ENCODE results near the gene GPAM. TPM values are rescaled to one million over a fixed set of nuclear protein-coding genes. Genes with fewer than 3 reads are reported as not detected.

Gene GPAM
- polyA plus RNA-seq, 1 donor, result 18.1 TPM

DNA sequence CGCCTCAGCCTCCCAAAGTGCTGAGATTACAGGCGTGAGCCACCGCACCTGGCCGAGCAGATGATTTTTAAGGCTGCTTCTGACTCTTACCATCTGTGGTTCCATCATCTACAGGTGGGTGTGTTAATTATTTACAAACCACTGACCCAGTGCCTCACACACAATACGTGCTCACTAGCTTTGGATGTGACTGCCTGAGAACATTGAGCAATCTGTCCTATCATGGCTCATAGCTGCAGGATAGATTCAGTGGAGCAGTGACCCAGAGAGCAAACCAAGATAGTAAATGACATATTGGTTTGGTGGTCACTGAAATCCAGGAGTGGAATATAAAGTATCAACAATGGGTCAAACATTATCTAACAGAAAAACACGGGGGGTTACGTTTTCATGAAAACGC is 24.1 kb downstream of the GPAM start:
- Histone ChIP-seq H3K4me1 (ENCODE audit: control insufficient read depth, insufficient read depth, low read length) (peaks cover 6% of the 10 kb centered on the region), H3K27me3 (ENCODE audit: control insufficient read depth, insufficient read depth, low read length) (no peaks in the 10 kb centered on the region), H3K9me3 (ENCODE audit: control insufficient read depth, low read depth, low read length) (no peaks in the 10 kb centered on the region), H3K27ac (ENCODE audit: low read length) (peak overlapping the region; percentile 74), H3K36me3 (ENCODE audit: control insufficient read depth, insufficient read depth, low read length) (peaks cover 76% of the 10 kb centered on the region), H3K4me3 (ENCODE audit: low read length) (no peak overlapping the region)
- peak; percentile 82 to 89 for DNase-seq
- 100% methylated on average over 1 of the region's 8 CpGs for WGBS (ENCODE audit: insufficient coverage, low lambda C conversion rate)

DNA sequence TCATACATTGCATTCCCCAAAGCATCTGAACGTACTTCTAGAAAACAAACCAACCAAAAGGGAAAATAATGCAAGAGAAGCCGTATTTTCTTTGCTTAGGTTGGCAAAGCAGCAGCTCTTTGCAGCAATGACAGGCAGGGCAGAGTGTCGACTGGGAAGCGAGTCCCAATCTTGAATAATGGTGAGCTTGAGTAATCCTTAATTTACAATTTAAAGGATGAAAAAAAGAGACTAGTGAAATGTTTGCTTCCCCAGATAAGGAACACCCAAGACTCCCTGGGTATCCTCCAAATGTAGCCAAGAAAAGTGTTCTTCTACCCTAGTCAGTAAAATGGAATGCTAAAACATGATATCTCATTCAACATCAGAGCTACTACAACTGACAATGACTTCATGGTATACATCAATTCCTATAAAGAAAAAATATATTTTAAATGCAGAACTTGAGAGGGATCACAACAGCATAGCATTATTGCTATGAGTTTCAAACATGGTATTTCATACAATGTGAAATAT is 32.0 kb downstream of the GPAM start:
- H3K4me3 ChIP-seq (ENCODE audit: low read length), result no peak overlapping the region
- peaks cover 49% of the 10 kb centered on the region for H3K36me3 ChIP-seq (ENCODE audit: control insufficient read depth, insufficient read depth, low read length)
- peaks cover 3% of the 10 kb centered on the region for H3K4me1 ChIP-seq (ENCODE audit: control insufficient read depth, insufficient read depth, low read length)
- no peak overlapping the region for H3K27ac ChIP-seq (ENCODE audit: low read length)
- H3K9me3 ChIP-seq (ENCODE audit: control insufficient read depth, low read depth, low read length), result no peaks in the 10 kb centered on the region
- DNase-seq, result no peak
- no peaks in the 10 kb centered on the region for H3K27me3 ChIP-seq (ENCODE audit: control insufficient read depth, insufficient read depth, low read length)
- WGBS (ENCODE audit: insufficient coverage, low lambda C conversion rate), result no CpG with 5 or more reads among the region's 4 CpGs

DNA sequence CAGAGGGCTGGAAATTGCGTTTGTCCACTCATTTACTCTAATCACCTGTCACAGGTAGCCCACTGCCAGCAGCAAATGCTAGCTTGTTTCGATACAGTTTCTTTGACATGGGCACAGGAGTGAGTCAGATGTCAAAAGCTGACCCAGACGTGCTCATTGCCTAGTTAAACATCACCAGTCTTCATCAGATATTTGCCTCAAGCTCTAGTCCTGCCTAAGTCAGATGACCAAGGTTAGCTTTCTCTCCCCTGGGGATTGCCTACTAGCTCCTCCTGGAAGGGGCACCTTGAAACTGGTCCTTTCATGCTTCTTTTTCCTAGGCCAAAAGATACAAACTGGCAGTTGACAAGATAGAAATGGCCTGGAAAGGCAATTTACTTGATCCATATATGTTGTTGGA is 35.2 kb downstream of the GPAM start:
- DNase-seq, result peak; percentile 62 to 76
- Histone ChIP-seq H3K9me3 (ENCODE audit: control insufficient read depth, low read depth, low read length) (no peaks in the 10 kb centered on the region), H3K27me3 (ENCODE audit: control insufficient read depth, insufficient read depth, low read length) (no peaks in the 10 kb centered on the region), H3K36me3 (ENCODE audit: control insufficient read depth, insufficient read depth, low read length) (peaks cover 21% of the 10 kb centered on the region), H3K4me3 (ENCODE audit: low read length) (no peak overlapping the region), H3K4me1 (ENCODE audit: control insufficient read depth, insufficient read depth, low read length) (peaks cover 3% of the 10 kb centered on the region), H3K27ac (ENCODE audit: low read length) (peak overlapping the region; percentile 83)
- WGBS (ENCODE audit: insufficient coverage, low lambda C conversion rate), result no CpG with 5 or more reads among the region's 3 CpGs

DNA sequence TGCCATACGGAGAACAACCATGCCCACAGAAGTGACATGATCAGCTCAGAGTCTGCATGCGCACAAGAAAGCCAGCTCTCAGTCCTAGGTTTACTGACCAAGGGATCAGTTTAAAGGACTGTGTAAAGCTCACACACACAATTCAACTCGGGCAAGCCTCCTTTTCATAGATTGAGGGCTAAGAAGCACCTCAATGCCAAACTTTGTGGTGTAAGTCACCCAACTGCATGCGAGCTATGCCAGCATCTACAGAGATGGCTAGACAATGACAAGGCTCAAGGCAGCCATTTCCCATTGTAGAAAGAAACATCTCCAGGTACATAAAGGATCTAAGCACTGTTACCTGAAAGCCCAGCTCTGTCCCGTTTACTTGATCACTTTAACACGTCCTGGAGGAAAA is 36.8 kb downstream of the GPAM start:
- H3K4me3 ChIP-seq (ENCODE audit: low read length), result no peak overlapping the region
- H3K4me1 ChIP-seq (ENCODE audit: control insufficient read depth, insufficient read depth, low read length), result peaks cover 3% of the 10 kb centered on the region
- H3K27me3 ChIP-seq (ENCODE audit: control insufficient read depth, insufficient read depth, low read length), result no peaks in the 10 kb centered on the region
- peaks cover 9% of the 10 kb centered on the region for H3K36me3 ChIP-seq (ENCODE audit: control insufficient read depth, insufficient read depth, low read length)
- peak overlapping the region; percentile 83 for H3K27ac ChIP-seq (ENCODE audit: low read length)
- no peaks in the 10 kb centered on the region for H3K9me3 ChIP-seq (ENCODE audit: control insufficient read depth, low read depth, low read length)
- DNase-seq, result no peak
- 80% methylated on average over 1 of the region's 6 CpGs for WGBS (ENCODE audit: insufficient coverage, low lambda C conversion rate)

DNA sequence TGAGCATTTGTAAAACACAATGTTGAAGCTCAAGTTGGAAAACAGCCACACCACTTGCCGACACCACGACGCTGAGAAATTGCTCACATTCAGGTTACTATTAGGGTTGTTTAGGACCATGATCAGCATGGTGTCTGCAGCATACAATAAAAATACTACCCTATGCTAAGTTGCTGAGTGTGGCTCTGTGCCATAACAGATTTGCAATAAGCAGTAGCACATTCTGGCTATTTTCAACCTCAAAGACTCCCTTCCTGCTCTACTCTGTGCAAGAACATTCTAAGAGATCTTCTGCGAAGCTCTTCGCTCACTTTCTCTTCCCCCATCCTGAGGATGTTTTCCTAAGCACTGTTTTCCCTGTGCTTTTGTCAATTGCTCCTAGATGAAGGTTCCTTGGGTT is 38.3 kb downstream of the GPAM start:
- Histone ChIP-seq H3K36me3 (ENCODE audit: control insufficient read depth, insufficient read depth, low read length) (no peaks in the 10 kb centered on the region), H3K4me3 (ENCODE audit: low read length) (no peak overlapping the region), H3K27ac (ENCODE audit: low read length) (no peak overlapping the region), H3K4me1 (ENCODE audit: control insufficient read depth, insufficient read depth, low read length) (peaks cover 3% of the 10 kb centered on the region), H3K27me3 (ENCODE audit: control insufficient read depth, insufficient read depth, low read length) (no peaks in the 10 kb centered on the region), H3K9me3 (ENCODE audit: control insufficient read depth, low read depth, low read length) (no peaks in the 10 kb centered on the region)
- no CpG with 5 or more reads among the region's 5 CpGs for WGBS (ENCODE audit: insufficient coverage, low lambda C conversion rate)
- DNase-seq, result no peak

DNA sequence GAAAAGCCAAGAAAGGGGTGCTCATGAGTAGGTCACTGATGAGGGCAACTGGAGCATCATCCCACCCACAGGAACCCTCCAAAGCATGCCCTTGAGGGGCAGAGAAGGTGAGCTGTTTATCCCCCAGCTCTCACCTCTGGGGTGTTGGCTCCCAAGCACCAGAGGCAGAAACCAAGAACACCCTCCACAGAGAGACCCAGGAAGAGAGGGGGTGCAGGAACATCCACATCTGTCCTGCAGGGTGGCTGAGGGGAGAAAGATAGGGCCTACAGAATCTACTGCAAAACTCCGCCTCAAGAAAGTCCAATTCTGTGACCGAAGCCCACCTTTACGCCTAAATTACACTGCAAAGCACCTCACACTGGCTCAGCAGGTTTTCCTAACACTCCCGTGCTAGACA is 40.1 kb downstream of the GPAM start:
- Histone ChIP-seq H3K9me3 (ENCODE audit: control insufficient read depth, low read depth, low read length) (no peaks in the 10 kb centered on the region), H3K27me3 (ENCODE audit: control insufficient read depth, insufficient read depth, low read length) (no peaks in the 10 kb centered on the region), H3K4me3 (ENCODE audit: low read length) (no peak overlapping the region), H3K36me3 (ENCODE audit: control insufficient read depth, insufficient read depth, low read length) (no peaks in the 10 kb centered on the region), H3K4me1 (ENCODE audit: control insufficient read depth, insufficient read depth, low read length) (no peaks in the 10 kb centered on the region), H3K27ac (ENCODE audit: low read length) (no peak overlapping the region)
- 67% methylated on average over 1 of the region's 4 CpGs for WGBS (ENCODE audit: insufficient coverage, low lambda C conversion rate)
- DNase-seq, result no peak

DNA sequence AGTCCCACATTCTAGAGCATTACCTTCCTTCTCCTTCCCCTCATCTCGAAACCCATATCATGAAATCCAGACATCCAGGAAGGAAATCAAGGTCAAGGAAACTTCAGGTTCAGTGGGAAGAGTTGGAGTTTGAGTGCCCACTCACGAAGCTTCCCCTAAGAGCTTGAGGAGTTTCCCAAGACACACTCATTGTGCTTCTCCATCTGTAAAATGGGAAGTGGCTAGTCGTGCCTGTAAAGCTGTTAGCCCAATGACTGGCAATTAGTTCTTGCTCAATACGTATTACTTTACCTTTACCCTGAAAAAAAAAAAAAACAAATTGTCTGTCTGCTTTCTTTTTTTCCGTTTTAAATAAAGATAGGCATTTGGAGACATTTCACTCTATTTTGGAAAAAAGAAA is 42.3 kb downstream of the GPAM start:
- Histone ChIP-seq H3K4me3 (ENCODE audit: low read length) (no peak overlapping the region), H3K27ac (ENCODE audit: low read length) (no peak overlapping the region), H3K27me3 (ENCODE audit: control insufficient read depth, insufficient read depth, low read length) (no peaks in the 10 kb centered on the region), H3K36me3 (ENCODE audit: control insufficient read depth, insufficient read depth, low read length) (no peaks in the 10 kb centered on the region), H3K4me1 (ENCODE audit: control insufficient read depth, insufficient read depth, low read length) (no peaks in the 10 kb centered on the region), H3K9me3 (ENCODE audit: control insufficient read depth, low read depth, low read length) (no peaks in the 10 kb centered on the region)
- no CpG with 5 or more reads among the region's 5 CpGs for WGBS (ENCODE audit: insufficient coverage, low lambda C conversion rate)
- DNase-seq, result no peak

DNA sequence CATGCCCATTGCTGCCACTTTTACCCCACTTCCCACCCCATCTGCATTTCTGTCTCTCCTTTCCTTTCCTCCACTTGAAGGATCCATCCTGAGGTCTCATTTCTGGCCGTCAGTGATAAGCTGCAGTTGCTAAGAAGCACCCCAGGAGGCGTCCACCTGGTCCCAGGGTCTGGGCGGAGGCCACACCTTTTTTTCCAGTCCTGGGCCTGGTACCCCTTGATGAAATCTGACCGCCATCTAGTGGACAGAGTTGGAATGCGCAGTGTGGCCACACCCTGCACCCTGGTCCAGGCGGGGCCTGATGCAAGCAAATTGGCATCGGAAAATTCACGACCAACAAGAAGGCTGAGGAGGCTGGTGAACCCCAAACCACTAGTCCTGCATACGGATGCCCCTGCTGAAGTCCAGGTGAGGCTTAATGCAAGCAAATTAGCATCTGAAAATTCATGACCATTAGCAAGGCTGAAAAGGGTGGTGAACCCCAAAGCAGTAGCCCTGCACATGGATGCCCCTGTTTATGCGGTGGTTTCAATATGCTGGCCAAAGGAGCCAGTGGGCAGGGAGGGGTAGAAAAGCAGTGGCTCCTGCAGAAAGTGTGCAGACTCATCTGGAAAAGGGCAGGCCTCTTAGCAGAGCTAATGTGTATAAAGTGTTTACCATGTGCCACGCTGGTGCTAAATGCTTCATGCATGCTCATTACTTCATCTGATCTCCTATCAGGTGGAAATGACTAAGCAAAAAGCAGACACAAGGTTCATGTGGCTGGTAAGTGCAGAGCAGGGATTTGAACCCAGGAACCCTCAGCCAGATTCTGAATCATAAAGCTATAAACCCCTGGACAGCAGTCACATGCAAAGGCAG is 43.2 kb downstream of the GPAM start:
- no peak overlapping the region for H3K27ac ChIP-seq (ENCODE audit: low read length)
- H3K27me3 ChIP-seq (ENCODE audit: control insufficient read depth, insufficient read depth, low read length), result no peaks in the 10 kb centered on the region
- no peaks in the 10 kb centered on the region for H3K4me1 ChIP-seq (ENCODE audit: control insufficient read depth, insufficient read depth, low read length)
- no peaks in the 10 kb centered on the region for H3K36me3 ChIP-seq (ENCODE audit: control insufficient read depth, insufficient read depth, low read length)
- no peaks in the 10 kb centered on the region for H3K9me3 ChIP-seq (ENCODE audit: control insufficient read depth, low read depth, low read length)
- DNase-seq, result peak; percentile 69 to 75
- H3K4me3 ChIP-seq (ENCODE audit: low read length), result no peak overlapping the region
- 83% methylated on average over 1 of the region's 11 CpGs for WGBS (ENCODE audit: insufficient coverage, low lambda C conversion rate)

DNA sequence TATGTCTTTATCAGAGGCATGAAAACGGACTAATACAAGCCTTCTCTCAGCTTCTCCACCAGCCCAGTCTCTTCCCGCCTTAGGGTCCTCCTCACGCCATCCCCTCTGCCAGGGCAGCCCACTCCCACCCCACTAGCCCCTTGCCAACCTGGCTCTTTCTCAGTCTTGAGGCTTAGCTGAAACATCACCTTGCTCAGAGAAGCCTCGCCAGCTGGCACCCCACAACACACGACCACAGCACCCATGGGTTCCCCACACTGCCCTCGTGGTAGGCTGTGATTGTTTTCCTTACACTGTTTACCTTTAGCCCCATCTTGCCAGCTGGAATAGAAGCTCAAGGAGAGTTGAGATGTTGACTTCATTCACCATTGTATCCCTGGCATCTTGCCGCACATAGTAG is 44.4 kb downstream of the GPAM start:
- DNase-seq, result no peak
- Histone ChIP-seq H3K4me1 (ENCODE audit: control insufficient read depth, insufficient read depth, low read length) (no peaks in the 10 kb centered on the region), H3K27ac (ENCODE audit: low read length) (no peak overlapping the region), H3K27me3 (ENCODE audit: control insufficient read depth, insufficient read depth, low read length) (no peaks in the 10 kb centered on the region), H3K4me3 (ENCODE audit: low read length) (no peak overlapping the region), H3K9me3 (ENCODE audit: control insufficient read depth, low read depth, low read length) (no peaks in the 10 kb centered on the region), H3K36me3 (ENCODE audit: control insufficient read depth, insufficient read depth, low read length) (no peaks in the 10 kb centered on the region)
- WGBS (ENCODE audit: insufficient coverage, low lambda C conversion rate), result 60% methylated on average over 1 of the region's 7 CpGs

DNA sequence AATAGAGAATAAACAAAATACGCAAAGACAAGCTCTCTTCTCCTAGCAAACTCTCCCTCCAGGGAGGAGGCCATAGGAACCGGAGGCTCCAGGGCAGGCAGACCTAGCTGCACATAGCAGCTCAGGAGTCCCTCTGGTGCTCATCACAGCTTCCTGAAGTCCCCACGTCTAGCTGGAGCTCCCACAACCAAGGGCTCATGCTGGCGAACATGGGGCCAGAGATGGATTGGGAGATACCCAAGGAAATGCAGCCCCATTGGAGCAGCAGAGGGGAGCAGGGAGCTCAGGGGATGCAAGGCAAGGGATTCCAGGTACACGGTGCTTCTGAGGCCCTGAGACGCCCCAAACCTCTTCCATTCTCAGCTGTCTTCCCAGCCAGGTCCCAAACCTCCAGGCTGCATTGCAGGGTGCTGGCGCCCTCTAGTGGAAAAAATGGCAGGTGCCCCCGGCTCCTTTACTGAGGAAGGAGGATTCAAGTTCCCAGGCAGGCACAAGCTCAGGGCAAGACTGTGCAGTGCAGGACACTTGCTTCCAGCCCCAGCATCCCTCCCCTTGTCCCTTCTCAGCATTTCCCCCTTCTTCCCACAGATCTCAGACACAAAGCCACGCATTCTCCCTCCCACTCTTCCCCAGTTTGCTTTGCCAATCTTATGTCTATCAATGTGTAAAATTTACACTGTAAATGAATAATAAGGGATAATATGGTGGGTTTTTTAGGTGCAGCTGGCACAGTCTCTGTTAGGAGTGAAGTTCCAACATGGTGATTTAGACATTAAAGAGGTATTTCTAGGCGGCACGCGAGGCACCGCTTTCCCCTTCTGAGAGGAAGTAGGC is 46.2 kb downstream of the GPAM start:
- peaks cover 2% of the 10 kb centered on the region for H3K4me1 ChIP-seq (ENCODE audit: control insufficient read depth, insufficient read depth, low read length)
- DNase-seq, result peak in 1 of 2 donors; percentile 44
- H3K9me3 ChIP-seq (ENCODE audit: control insufficient read depth, low read depth, low read length), result no peaks in the 10 kb centered on the region
- no peak overlapping the region for H3K27ac ChIP-seq (ENCODE audit: low read length)
- H3K27me3 ChIP-seq (ENCODE audit: control insufficient read depth, insufficient read depth, low read length), result no peaks in the 10 kb centered on the region
- no peak overlapping the region for H3K4me3 ChIP-seq (ENCODE audit: low read length)
- no CpG with 5 or more reads among the region's 13 CpGs for WGBS (ENCODE audit: insufficient coverage, low lambda C conversion rate)
- H3K36me3 ChIP-seq (ENCODE audit: control insufficient read depth, insufficient read depth, low read length), result no peaks in the 10 kb centered on the region
